Inflammatory macrophage (primary cell): Measurements from ENCODE around the gene BMPER.

Experiments used
- DNase-seq, 2 donors: peaks; one replicate each; pipeline ENCODE4 v3.0.0-alpha.2; 2020 to 2022

BMPER gene

DNA sequence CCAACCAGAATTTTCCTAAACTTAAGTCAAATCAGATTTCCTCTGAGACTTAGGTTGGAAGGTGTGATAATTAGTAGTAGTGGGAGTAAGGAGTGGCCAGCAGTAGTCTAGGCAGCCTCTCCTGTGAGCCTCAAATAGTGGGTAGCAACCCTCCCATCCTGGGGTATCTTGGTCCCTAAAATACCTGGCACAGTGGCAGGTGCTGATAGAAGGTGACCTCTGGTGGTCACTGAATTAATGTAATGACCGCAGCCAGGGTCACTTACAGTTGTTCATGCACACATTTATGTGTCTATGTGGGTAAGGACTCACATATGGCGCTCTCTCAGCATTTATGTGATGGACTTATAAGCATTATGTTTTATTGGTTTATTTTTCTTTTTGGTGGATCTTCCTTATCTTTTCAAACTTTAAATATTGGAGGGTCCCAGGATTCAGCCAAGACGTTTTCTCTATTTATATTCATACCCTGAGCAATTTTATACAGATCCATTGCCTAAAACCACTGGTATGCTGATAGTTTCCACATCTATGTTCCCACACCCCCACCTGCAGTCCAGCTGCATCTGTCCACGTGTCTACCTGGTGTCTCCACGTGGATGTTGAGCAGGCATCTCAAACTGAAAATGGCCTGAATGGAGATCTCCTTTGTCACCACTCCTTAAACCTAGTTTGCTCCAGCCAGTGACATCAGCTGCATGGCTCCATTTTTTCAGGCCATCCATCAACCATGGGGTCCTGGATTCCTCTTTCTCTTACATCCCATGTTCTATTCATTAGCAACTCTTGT lies 18.3 kb downstream of the BMPER start:
- no peak for DNase-seq

- DNase-seq: no peak
Measured at GRCh38 chr7:33926535-33926934, 21.2 kb downstream of the BMPER start.

DNA sequence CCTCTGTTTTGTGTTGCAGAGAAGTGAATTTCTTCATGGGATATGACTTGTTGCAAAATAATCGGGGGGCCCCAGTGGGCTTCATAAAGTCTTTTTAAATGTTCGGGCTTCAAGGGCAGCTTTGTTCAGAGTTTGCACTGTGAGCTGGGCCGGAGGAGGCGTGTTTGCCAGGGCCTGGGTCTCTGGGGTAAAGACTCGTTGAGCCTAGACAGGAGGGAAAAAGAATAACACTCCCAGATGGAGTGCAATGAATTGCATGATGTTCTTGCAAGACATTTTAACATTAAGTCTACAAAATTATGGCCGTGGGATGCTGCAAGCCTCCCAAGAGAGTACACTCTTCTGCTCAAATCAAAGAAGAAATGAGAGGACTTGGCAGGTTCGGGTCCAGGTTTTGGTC lies 23.6 kb downstream of the BMPER start:
- no peak for DNase-seq

- no peak for DNase-seq
Measured at GRCh38 chr7:33932221-33932620, 26.9 kb downstream of the BMPER start.

DNA sequence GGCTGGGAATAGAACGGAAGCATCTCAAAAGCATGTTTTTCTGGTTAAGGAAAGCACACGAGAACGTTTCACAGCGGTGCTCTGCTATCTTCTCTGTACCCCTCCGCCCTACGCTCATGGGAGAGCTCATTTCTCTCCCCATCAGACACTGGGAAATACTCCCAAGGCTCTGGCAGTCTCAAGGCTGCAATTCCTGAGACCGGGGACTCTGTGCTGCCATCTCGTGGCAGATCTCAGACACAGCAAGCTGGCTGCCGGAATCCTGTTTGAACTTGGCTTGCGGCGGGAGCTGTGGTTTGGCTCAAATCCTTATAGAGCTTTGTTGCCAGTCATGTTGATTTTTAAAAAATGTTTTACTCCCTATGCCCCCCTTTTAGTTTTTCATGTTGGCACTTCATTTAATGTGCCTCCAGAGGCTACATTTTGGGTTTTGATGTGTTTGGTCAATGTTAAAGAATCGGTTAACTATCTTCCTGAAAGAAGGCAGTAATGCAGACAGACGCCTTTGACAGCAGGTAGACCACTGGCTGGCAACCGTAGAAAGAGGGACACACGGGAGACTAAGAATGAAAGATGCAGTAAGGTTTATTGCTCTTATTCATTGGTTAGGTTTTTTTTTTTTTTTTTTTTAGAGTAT lies 27.6 kb downstream of the BMPER start:
- peak; percentile 59 to 67 for DNase-seq

DNA sequence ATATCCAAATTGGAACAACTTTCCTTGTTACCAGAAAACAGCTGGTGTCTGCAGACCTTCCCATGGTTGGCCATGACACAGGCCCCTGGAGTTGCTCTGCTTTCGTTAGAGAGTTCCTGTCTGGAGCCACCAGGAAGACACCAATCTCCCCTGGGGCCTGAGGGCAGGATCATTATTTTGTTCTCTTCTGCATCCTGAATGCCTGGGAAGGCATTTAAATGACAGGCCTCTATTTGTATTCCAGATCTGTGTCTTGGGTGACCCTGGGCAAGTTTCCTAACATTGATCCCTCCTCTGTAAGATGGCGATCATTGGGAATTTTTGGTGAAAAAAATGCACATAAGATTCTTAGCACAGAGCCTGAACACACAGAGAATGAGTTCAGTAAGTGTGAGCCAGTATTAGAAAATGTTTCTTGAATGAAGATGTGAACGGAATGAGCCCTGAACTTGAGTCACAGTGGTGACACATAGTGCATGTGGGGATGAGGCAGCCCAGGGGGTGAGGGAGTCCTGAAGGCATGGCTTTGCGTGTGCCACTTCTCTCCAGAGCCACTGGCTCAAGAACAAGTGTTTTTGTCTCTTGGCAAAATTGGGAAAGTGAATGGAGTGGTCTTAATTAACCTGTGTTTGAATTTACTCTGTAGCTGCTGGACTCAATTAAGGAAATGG lies 28.4 kb downstream of the BMPER start:
- peak in 1 of 2 donors; percentile 24 for DNase-seq

GRCh38 chr7:33934391-33934790 lies 29.1 kb downstream of the BMPER start:
- no peak for DNase-seq

- no peak for DNase-seq
Measured at GRCh38 chr7:33936503-33936902, 31.2 kb downstream of the BMPER start.

DNA sequence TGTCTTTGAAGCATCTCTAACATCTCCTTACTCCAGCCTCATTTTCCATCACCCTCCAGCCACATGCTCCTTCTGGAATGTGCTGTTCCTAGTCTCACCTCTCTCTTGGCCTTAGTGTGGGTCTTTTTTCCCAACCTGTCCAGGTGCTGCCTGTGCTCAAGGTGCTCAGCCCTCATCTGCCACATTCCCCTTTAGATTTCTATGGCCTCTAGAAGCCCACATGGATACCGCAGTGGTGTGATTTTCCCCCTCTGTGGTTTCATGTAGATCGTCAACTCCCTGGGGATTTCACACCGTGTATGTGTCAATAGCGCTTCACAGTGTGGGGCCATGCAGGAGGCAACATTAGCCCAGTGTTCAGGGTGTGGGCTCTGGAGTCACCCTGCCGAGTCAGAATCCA lies 32.5 kb downstream of the BMPER start:
- no peak for DNase-seq

GRCh38 chr7:33939121-33939520 lies 33.8 kb downstream of the BMPER start:
- no peak for DNase-seq

- no peak for DNase-seq
Measured at GRCh38 chr7:33940503-33940902, 35.2 kb downstream of the BMPER start.

DNA sequence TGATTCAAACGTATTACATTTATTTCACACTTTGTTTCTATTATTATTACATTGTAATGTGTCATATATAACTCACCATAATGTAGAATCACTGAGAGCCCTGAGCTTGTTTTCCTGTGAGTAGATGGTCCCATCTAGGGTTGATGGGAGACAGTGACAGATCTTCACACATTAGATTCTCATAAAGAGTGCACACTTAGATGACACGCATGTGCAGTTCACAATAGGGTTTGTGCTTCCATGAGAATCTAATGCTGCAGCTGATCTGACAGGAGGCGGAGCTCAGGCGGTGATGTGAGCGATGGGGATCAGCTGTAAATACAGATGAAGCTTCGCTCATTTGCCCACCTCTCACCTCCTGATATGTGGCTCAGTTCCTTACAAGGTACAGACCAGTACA lies 36.1 kb downstream of the BMPER start:
- no peak for DNase-seq

DNA sequence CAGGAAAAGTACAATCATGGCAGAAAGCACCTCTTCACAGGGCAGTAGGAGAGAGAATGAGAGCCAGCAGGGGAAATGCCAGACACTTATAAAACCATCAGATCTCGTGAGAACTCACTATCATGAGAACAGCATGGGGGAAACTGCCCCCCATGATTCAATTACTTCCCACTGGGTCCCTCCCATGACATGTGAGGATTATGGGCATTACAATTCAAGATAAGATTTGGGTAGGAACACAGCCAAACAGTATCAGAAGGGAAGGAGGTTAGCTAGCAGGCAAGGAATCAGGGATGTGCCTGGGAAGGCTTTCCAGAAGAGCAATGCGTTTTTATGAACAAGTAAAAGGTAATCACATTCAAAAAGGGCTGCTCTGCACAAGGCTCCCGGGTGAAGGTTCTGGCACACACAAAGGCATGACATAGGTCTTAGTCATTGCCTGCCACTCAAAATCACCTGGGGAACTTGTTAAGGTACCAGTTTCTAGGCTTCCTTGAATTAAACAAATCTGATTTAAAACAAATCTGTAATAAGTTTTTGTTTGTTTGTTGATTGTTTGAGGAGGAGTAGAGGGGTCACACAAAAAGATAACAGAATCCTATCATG lies 40.9 kb downstream of the BMPER start:
- DNase-seq: no peak

GRCh38 chr7:33950047-33950714 lies 44.8 kb downstream of the BMPER start:
- DNase-seq: no peak

DNA sequence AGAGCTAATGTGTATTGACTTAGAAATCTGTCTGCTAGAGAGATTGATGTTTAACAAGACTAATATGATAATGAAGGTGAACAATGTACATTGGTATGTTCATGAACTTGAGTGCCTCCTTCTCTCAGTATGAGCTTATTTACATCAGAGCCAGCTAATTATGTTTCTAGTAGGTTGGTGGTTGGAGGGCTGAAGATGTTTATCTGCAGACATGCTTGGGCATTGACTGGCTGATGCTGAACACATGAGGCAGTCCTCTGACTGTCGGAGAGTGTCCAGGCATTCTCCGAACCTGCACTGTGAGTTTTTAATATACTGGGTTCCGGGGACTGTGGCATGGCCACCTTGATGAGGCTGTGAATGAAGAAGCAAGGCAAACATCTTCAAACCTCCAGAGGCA lies 47.5 kb downstream of the BMPER start:
- DNase-seq: no peak

GRCh38 chr7:33958104-33958503 lies 52.8 kb downstream of the BMPER start:
- DNase-seq: no peak

- no peak for DNase-seq
Measured at GRCh38 chr7:33959676-33960075, 54.3 kb downstream of the BMPER start.

DNA sequence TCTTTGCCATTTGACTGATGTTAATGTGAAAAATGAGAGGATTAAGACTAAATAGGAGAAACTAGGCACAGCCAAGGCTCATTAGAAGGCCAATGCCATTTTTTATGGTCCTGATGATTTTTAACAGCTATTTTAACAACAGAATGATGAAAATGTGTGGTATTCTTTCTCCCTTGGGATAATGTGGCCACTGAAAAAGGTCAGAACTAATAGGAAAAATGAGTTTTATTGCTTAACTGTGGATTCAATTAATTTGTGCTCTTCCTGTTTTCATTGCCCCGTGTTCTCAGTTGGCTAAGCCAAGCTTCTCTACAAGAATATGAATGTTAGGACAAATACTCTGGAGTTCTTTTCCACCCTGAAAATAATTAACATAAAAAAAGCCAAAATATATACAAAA lies 56.6 kb downstream of the BMPER start:
- no peak for DNase-seq

- DNase-seq: no peak
Measured at GRCh38 chr7:33964417-33965182, 59.3 kb downstream of the BMPER start.

DNA sequence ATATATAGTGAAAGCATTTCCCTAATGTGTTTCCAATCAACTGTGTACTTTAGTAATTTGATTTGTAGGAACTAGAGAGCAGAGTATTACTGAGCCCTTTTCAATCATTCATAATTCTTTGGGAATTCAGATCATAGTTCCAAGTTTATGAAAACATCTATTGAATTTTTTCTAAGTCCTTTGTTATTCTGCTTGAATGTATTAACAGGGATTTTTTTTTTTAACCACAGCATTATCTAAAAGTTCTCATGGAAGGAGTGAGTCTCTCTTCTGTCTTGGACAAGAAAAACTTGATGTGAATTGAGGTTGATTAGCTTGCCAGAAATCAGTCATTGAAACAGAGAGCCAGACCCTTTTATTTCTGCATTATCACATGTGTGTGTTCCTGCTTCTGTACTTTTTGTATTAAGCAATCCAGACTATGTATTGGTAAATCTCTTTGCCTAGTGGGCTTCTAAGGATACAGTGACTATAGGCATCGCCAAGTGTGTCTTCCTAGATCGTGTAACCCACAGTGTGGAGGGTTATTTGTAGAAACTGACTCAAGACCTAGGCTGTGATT lies 59.9 kb downstream of the BMPER start:
- no peak for DNase-seq

- no peak for DNase-seq
Measured at GRCh38 chr7:33968591-33968990, 63.3 kb downstream of the BMPER start.

- no peak for DNase-seq
Measured at GRCh38 chr7:33970536-33970935, 65.2 kb downstream of the BMPER start.
